ENCODE data around the gene SRMS. TPM values are rescaled to one million over a fixed set of nuclear protein-coding genes. Genes with fewer than 3 reads are reported as not detected.

SRMS gene
- total and polyA plus RNA-seq, 7 donors, result 0.19 to 2.4 TPM; not detected in 5

DNA sequence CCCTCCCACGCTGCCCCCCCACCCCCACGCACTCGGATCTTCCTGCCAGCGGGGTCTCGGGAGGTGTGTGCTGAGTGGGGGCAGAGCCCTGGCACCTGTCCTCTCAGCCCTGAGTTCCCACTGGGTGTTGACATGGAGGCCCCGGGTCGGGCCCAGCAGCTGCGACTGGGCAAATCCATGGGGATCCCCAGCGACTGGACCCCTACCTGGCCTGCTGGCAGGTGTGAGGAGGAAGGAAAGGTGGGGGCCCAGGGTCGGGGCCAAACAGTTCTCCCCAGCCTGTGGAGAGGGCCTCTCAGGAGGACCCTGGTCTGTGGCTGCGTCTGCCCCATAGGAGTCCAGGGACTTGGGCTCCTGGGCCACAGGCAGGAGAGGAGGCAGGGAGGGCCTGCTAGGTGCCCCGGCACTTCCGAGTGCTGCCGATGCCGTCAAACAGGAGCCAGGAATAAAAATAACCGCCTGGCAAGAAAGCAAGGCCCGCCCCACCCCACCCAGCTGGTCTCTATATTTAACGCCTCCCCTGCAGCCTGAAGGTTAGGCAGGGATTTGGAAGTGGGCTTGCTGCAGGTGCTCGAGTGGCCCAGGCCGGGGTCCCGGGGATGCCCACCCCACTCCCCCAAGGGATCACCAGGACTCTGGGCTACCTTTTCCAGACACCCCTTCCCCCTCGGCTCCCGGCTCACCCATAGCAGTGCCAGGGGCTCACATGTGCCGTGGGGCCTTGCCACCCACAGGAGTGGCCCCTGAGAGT is 47.2 kb downstream of the SRMS start:
- DNase-seq, result no peak
- peaks cover 31 to 75% (median 47%) of the 10 kb centered on the region in 3 donors for H3K27me3 ChIP-seq
- H3K4me1 ChIP-seq, result peaks cover 0 to 38% (median 29%) of the 10 kb centered on the region in 4 donors
- H3K4me3 ChIP-seq, result no peak overlapping the region
- peaks cover 0 to 4% (median under 1%) of the 10 kb centered on the region in 4 donors for H3K9me3 ChIP-seq
- H3K36me3 ChIP-seq, result no peaks in the 10 kb centered on the region
- intact Hi-C loops (cut with DNase I), result no loop called here
- TF ChIP-seq POLR2AphosphoS5 (IDR thresholded peaks at IDR 0.05), result no peak
- no peak for TF ChIP-seq EP300 (IDR thresholded peaks at IDR 0.05)
- TF ChIP-seq CTCF (IDR thresholded peaks at IDR 0.05), result no peak
- TF ChIP-seq POLR2A (IDR thresholded peaks at IDR 0.05), result no peak
- WGBS, 2 donors, result 59 to 83% methylated on average over 24 of the region's 24 CpGs
- no peak overlapping the region for H3K27ac ChIP-seq

GRCh38 chr20:63499338-63499969 is 48.1 kb downstream of the SRMS start:
- Histone ChIP-seq H3K9me3 (no peaks in the 10 kb centered on the region), H3K27me3 (peaks cover 31 to 76% (median 47%) of the 10 kb centered on the region in 3 donors), H3K27ac (no peak overlapping the region), H3K4me1 (peaks cover 0 to 38% (median 29%) of the 10 kb centered on the region in 4 donors), H3K36me3 (no peaks in the 10 kb centered on the region), H3K4me3 (peak overlapping the region in 3 of 4 donors; percentile 34 to 48 (median 46))
- intact Hi-C loops (cut with DNase I), result no loop called here
- TF ChIP-seq CTCF (IDR thresholded peaks at IDR 0.05), result no peak
- TF ChIP-seq POLR2AphosphoS5 (IDR thresholded peaks at IDR 0.05), result no peak
- TF ChIP-seq POLR2A (IDR thresholded peaks at IDR 0.05), result no peak
- no peak for TF ChIP-seq EP300 (IDR thresholded peaks at IDR 0.05)
- DNase-seq, result peak; percentile 58
- 8 to 12% methylated on average over 48 of the region's 48 CpGs for WGBS, 2 donors

GRCh38 chr20:63498960-63499337 is 48.6 kb downstream of the SRMS start, which contains the start of gene EEF1A2:
EEF1A2 (minus strand) TSS chr20:63499083; CDS start chr20:63497763, 1,320 bp downstream.
- no peaks in the 10 kb centered on the region for H3K36me3 ChIP-seq
- no peaks in the 10 kb centered on the region for H3K9me3 ChIP-seq
- DNase-seq, result peak; percentile 58
- H3K4me1 ChIP-seq, result peaks cover 0 to 38% (median 29%) of the 10 kb centered on the region in 4 donors
- TF ChIP-seq CTCF (IDR thresholded peaks at IDR 0.05), result no peak
- TF ChIP-seq POLR2A (IDR thresholded peaks at IDR 0.05), result no peak
- TF ChIP-seq POLR2AphosphoS5 (IDR thresholded peaks at IDR 0.05), result no peak
- TF ChIP-seq EP300 (IDR thresholded peaks at IDR 0.05), result no peak
- intact Hi-C loops (cut with DNase I), result no loop called here
- H3K27ac ChIP-seq, result no peak within 1 kb of the TSS
- H3K4me3 ChIP-seq, result peak within 1 kb of the TSS in 3 of 4 donors; percentile 34 to 48 (median 46)
- H3K27me3 ChIP-seq, result peaks cover 31 to 76% (median 47%) of the 10 kb centered on the region in 3 donors
- 1% methylated on average over 58 of the region's 58 CpGs for WGBS, 2 donors

GRCh38 chr20:63497946-63498935 is 49.3 kb downstream of the SRMS start:
- peak overlapping the region in 3 of 4 donors; percentile 34 to 48 (median 46) for H3K4me3 ChIP-seq

More at GRCh38 chr20:63497946-63498935, 49.3 kb downstream of the SRMS start:
- 5 to 6% methylated on average over 60 of the region's 60 CpGs for WGBS, 2 donors
- no peaks in the 10 kb centered on the region for H3K36me3 ChIP-seq
- TF ChIP-seq POLR2AphosphoS5 (IDR thresholded peaks at IDR 0.05) (no peak), CTCF (IDR thresholded peaks at IDR 0.05) (no peak)
- DNase-seq, result peak; percentile 66
- intact Hi-C loops (cut with DNase I), result no loop called here
- peaks cover 31 to 76% (median 47%) of the 10 kb centered on the region in 3 donors for H3K27me3 ChIP-seq
- no peak overlapping the region for H3K27ac ChIP-seq
- no peaks in the 10 kb centered on the region for H3K9me3 ChIP-seq
- peaks cover 0 to 38% (median 29%) of the 10 kb centered on the region in 4 donors for H3K4me1 ChIP-seq
